H9 (cell line): ENCODE measurements around the gene ATP6AP1. TPM values are rescaled to one million over a fixed set of nuclear protein-coding genes. Genes with fewer than 3 reads are reported as not detected.
A peak's percentile ranks its signal among the peaks of the same experiment; 100 is the strongest.

Experiments
- DNase-seq: peaks from one replicate; pipeline ENCODE4 v3.0.0-alpha.2; 2017
- H2AFZ ChIP-seq: one replicate; pipeline ENCODE4 v1.6.1; 2013; ENCODE audit warnings: mild to moderate bottlenecking, low read length, control low read depth, moderate library complexity
- H2AK5ac ChIP-seq: 2 replicates; pipeline ENCODE4 v1.6.1; 2013; ENCODE audit warnings: low read length, control low read depth, mixed read lengths; ENCODE audit not compliant: insufficient read length
- H2BK120ac ChIP-seq: one replicate; pipeline ENCODE4 v1.6.1; 2013; ENCODE audit warnings: low read depth, mild to moderate bottlenecking, low read length, control low read depth, inconsistent platforms; ENCODE audit not compliant: poor library complexity, severe bottlenecking
- H2BK12ac ChIP-seq: 2 replicates; pipeline ENCODE4 v1.6.1; 2013; ENCODE audit warnings: low read length, control low read depth, mixed read lengths, low read depth; ENCODE audit not compliant: insufficient read length
- H2BK15ac ChIP-seq: 2 replicates; pipeline ENCODE4 v1.6.1; 2013; ENCODE audit warnings: low read depth, low read length, control low read depth
- H2BK20ac ChIP-seq: one replicate; pipeline ENCODE4 v1.6.1; 2013; ENCODE audit warnings: low read depth, mild to moderate bottlenecking, low read length, control low read depth, inconsistent platforms; ENCODE audit not compliant: poor library complexity, severe bottlenecking
- H2BK5ac ChIP-seq: 2 replicates; pipeline ENCODE4 v1.6.1; 2013; ENCODE audit warnings: low read length, control low read depth, mixed read lengths; ENCODE audit not compliant: insufficient read length
- H3K14ac ChIP-seq: 2 replicates; pipeline ENCODE4 v1.6.1; 2013; ENCODE audit warnings: low read length, control low read depth; ENCODE audit not compliant: insufficient read depth
- H3K18ac ChIP-seq: 2 replicates; pipeline ENCODE4 v1.6.1; 2013; ENCODE audit warnings: low read depth, mild to moderate bottlenecking, mixed read lengths, low read length, control low read depth; ENCODE audit not compliant: insufficient read length
- H3K23ac ChIP-seq: 2 replicates; pipeline ENCODE4 v1.6.1; 2013; ENCODE audit warnings: low read length, control low read depth, mixed read lengths, low read depth; ENCODE audit not compliant: insufficient read length
- H3K23me2 ChIP-seq: 2 replicates; pipeline ENCODE4 v1.6.1; 2013; ENCODE audit warnings: low read depth, mild to moderate bottlenecking, mixed read lengths, low read length, control low read depth; ENCODE audit not compliant: insufficient read length, poor library complexity, severe bottlenecking
- H3K27ac ChIP-seq: 2 replicates; pipeline ENCODE4 v1.5.1; 2013; ENCODE audit warnings: low read length, control low read depth, mixed read lengths, low read depth; ENCODE audit not compliant: insufficient read length
- H3K27me3 ChIP-seq: 2 replicates; pipeline ENCODE4 v1.6.1; 2013; ENCODE audit warnings: low read length, control low read depth, inconsistent platforms; ENCODE audit not compliant: insufficient read depth
- H3K4ac ChIP-seq: 2 replicates; pipeline ENCODE4 v1.6.1; 2013; ENCODE audit warnings: low read depth, mild to moderate bottlenecking, control low read depth, inconsistent platforms, low read length, moderate library complexity
- H3K4me1 ChIP-seq: 2 replicates; pipeline ENCODE4 v1.6.1; 2013; ENCODE audit warnings: low read length, control low read depth, inconsistent platforms; ENCODE audit not compliant: insufficient read depth
- H3K4me2 ChIP-seq: 2 replicates; pipeline ENCODE4 v1.6.1; 2013; ENCODE audit warnings: low read length, control low read depth, mixed read lengths; ENCODE audit not compliant: insufficient read length, insufficient read depth
- H3K56ac ChIP-seq: 2 replicates; pipeline ENCODE4 v1.6.1; 2013; ENCODE audit warnings: low read depth, mild to moderate bottlenecking, mixed read lengths, low read length, control low read depth; ENCODE audit not compliant: insufficient read length
- H3K79me1 ChIP-seq: 2 replicates; pipeline ENCODE4 v1.6.1; 2013; ENCODE audit warnings: low read depth, mild to moderate bottlenecking, moderate library complexity, low read length, control low read depth, inconsistent platforms; ENCODE audit not compliant: insufficient read depth, poor library complexity, severe bottlenecking
- H3K79me2 ChIP-seq: 2 replicates; pipeline ENCODE4 v1.6.1; 2013; ENCODE audit warnings: low read length, control low read depth, inconsistent platforms; ENCODE audit not compliant: insufficient read depth
- H3K9ac ChIP-seq: 2 replicates; pipeline ENCODE4 v1.6.1; 2013; ENCODE audit warnings: low read length, control low read depth, mixed read lengths; ENCODE audit not compliant: insufficient read length; ENCODE audit errors: extremely low read depth
- H3K9me3 ChIP-seq: one replicate; pipeline ENCODE4 v1.6.1; 2013; ENCODE audit warnings: low read depth, low read length, inconsistent platforms; ENCODE audit not compliant: control insufficient read depth
- H3T11ph ChIP-seq: one replicate; pipeline ENCODE4 v1.6.1; 2013; ENCODE audit warnings: mild to moderate bottlenecking, low read length, control low read depth, inconsistent platforms
- H4K20me1 ChIP-seq: one replicate; pipeline ENCODE4 v1.6.1; 2013; ENCODE audit not compliant: control insufficient read depth, insufficient read length, insufficient read depth
- H4K5ac ChIP-seq: 2 replicates; pipeline ENCODE4 v1.6.1; 2013; ENCODE audit warnings: low read depth, mild to moderate bottlenecking, mixed read lengths, low read length, control low read depth; ENCODE audit not compliant: insufficient read length
- H4K8ac ChIP-seq: replicated peaks from 2 replicates; pipeline ENCODE4 v1.6.1; 2013; ENCODE audit warnings: low read length, control low read depth, mixed read lengths, low read depth; ENCODE audit not compliant: insufficient read length
- H4K91ac ChIP-seq: 2 replicates; pipeline ENCODE4 v1.6.1; 2013; ENCODE audit warnings: low read depth, mild to moderate bottlenecking, moderate library complexity, mixed read lengths, low read length, control low read depth; ENCODE audit not compliant: insufficient read length
- H3K27ac Mint-ChIP-seq, 3 experiments: 2 replicates in 2 of 3; 3 replicates in 1 of 3; pipeline ENCODE4 v1.8.0; 2020 to 2021; ENCODE audit warnings: mixed read lengths in 3 of 3, mild to moderate bottlenecking in 1 of 3, moderate library complexity in 1 of 3
- H3K27me3 Mint-ChIP-seq: 2 replicates; pipeline ENCODE4 v1.8.0; 2021; ENCODE audit warnings: low read depth, mild to moderate bottlenecking, moderate library complexity, mixed read lengths
- H3K36me3 Mint-ChIP-seq, 3 experiments: 2 replicates in 2 of 3; 3 replicates in 1 of 3; pipeline ENCODE4 v1.8.0; 2020 to 2021; ENCODE audit warnings: low read depth in 3 of 3, mixed read lengths in 3 of 3; ENCODE audit not compliant: insufficient read depth in 1 of 3
- H3K4me1 Mint-ChIP-seq, 2 experiments: 2 replicates each; pipeline ENCODE4 v1.8.0; 2020; ENCODE audit warnings: mixed read lengths in 2 of 2
- H3K4me3 Mint-ChIP-seq, 2 experiments: 2 replicates in 1 of 2; 3 replicates in 1 of 2; pipeline ENCODE4 v1.8.0; 2020 to 2021; ENCODE audit warnings: mild to moderate bottlenecking in 2 of 2, mixed read lengths in 2 of 2, moderate library complexity in 1 of 2
- H3K9me3 Mint-ChIP-seq, 2 experiments: 2 replicates in 1 of 2; 3 replicates in 1 of 2; pipeline ENCODE4 v1.8.0; 2020; ENCODE audit warnings: mild to moderate bottlenecking in 2 of 2, mixed read lengths in 2 of 2, moderate library complexity in 1 of 2
- WGBS: extraction: QIAGEN DNeasy Blood & Tissue Kit; methylation state at CpG from one replicate; pipeline ENCODE4 v1.1.7; 2013; ENCODE audit warnings: missing lambda C conversion rate, low lambda C conversion rate, mixed read lengths; ENCODE audit not compliant: insufficient read length; ENCODE audit errors: extremely low coverage; 5-methylcytosine and 5-hydroxymethylcytosine counted together
- microRNA-seq: library from miRNA; unstranded; fragments of <30 nt; microRNA quantifications from one replicate; pipeline ENCODE4, GENCODE V29; 2020; ENCODE audit warnings: borderline microRNAs expressed
- total RNA-seq: library from RNA; stranded (reverse); gene quantifications from 2 replicates; pipeline ENCODE4 v1.2.1, GENCODE V29; 2021
- TF ChIP-seq, protein P1 (sequence below): fragments of 200-600 bp; sonication (generic); conservative IDR thresholded peaks from 3 replicates; pipeline ENCODE4 v1.8.0; 2021; ENCODE audit warnings: antibody characterized with exemption, mild to moderate bottlenecking

The ATP6AP1 gene
- total RNA-seq, 1 experiment from 2014 or later = 45.6 TPM

- Histone ChIP-seq H3K9ac (no peak overlapping the region), H4K8ac (no peak overlapping the region), H2BK20ac (no peak overlapping the region), H2BK12ac (no peak overlapping the region), H4K91ac (no peak overlapping the region), H3K23ac (no peak overlapping the region), H2BK120ac (no peak overlapping the region), H3K56ac (no peak overlapping the region), H3K27ac (no peak overlapping the region), H3K79me2 (no peaks in the 10 kb centered on the region), H2AK5ac (no peak overlapping the region), H2AFZ (no peak overlapping the region), H3K79me1 (no peaks in the 10 kb centered on the region), H2BK5ac (no peak overlapping the region), H2BK15ac (no peak overlapping the region), H3K4me1 (no peaks in the 10 kb centered on the region; the same call in 1 of the 2 replicates), H3K14ac (no peak overlapping the region), H3K18ac (no peak overlapping the region), H3T11ph (no peak overlapping the region), H3K9me3 (peaks cover 53% of the 10 kb centered on the region), H3K23me2 (no peaks in the 10 kb centered on the region), H4K20me1 (no peaks in the 10 kb centered on the region), H4K5ac (no peak overlapping the region), H3K4ac (no peak overlapping the region), H3K4me2 (peak overlapping the region; percentile 20), H3K27me3 (no peaks in the 10 kb centered on the region)
- TF ChIP-seq, protein P1, sequence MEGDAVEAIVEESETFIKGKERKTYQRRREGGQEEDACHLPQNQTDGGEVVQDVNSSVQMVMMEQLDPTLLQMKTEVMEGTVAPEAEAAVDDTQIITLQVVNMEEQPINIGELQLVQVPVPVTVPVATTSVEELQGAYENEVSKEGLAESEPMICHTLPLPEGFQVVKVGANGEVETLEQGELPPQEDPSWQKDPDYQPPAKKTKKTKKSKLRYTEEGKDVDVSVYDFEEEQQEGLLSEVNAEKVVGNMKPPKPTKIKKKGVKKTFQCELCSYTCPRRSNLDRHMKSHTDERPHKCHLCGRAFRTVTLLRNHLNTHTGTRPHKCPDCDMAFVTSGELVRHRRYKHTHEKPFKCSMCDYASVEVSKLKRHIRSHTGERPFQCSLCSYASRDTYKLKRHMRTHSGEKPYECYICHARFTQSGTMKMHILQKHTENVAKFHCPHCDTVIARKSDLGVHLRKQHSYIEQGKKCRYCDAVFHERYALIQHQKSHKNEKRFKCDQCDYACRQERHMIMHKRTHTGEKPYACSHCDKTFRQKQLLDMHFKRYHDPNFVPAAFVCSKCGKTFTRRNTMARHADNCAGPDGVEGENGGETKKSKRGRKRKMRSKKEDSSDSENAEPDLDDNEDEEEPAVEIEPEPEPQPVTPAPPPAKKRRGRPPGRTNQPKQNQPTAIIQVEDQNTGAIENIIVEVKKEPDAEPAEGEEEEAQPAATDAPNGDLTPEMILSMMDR = no peak
- H3K36me3 Mint-ChIP-seq = peaks cover 3 to 28% (median 22%) of the 10 kb centered on the region in 3 experiments; a peak in 6 of 7 replicates
- H3K27me3 Mint-ChIP-seq = peaks cover 3% of the 10 kb centered on the region
- peaks cover 70 to 78% of the 10 kb centered on the region in 2 experiments for H3K9me3 Mint-ChIP-seq
- DNase-seq = no peak
- H3K4me1 Mint-ChIP-seq = peaks cover 6 to 15% of the 10 kb centered on the region in 2 experiments; a peak in 3 of 4 replicates
- no peak overlapping the region for H3K27ac Mint-ChIP-seq
- H3K4me3 Mint-ChIP-seq = peak overlapping the region in 1 of 2 experiments; percentile 52; a peak in 3 of 5 replicates
- no CpG with 5 or more reads among the region's 35 CpGs for WGBS
Measured at GRCh38 chrX:154486052-154486395, 57.5 kb downstream of the ATP6AP1 start.

Small RNA genes lying within 50 kb of the gene (microRNA-seq; reads per million reads assigned to microRNA genes)
- gene MIR6858 = not detected

Other genes with a start within 250 kb of the ATP6AP1 start
- gene OPN1MW, start 246.1 kb upstream of the ATP6AP1 start, total RNA-seq = not detected in 2 replicates
- not detected in 2 replicates for gene OPN1MW2, start 208.9 kb upstream of the ATP6AP1 start, total RNA-seq
- gene OPN1MW3, start 171.1 kb upstream of the ATP6AP1 start, total RNA-seq = not detected in 2 replicates
- not detected in 2 replicates for gene TEX28, start 133.6 kb upstream of the ATP6AP1 start, total RNA-seq
- gene TKTL1, start 132.9 kb upstream of the ATP6AP1 start, total RNA-seq = not detected in 2 replicates
- 946 and 957 TPM in 2 replicates for gene FLNA, start 54.0 kb upstream of the ATP6AP1 start, total RNA-seq
- gene EMD, start 49.4 kb upstream of the ATP6AP1 start, total RNA-seq = 113 and 115 TPM in 2 replicates
- gene RPL10, start 30.3 kb upstream of the ATP6AP1 start, total RNA-seq = 2,110 and 2,124 TPM in 2 replicates
- gene DNASE1L1, start 19.4 kb upstream of the ATP6AP1 start, total RNA-seq = 14.2 and 14.5 TPM in 2 replicates
- gene TAFAZZIN, start 17.1 kb upstream of the ATP6AP1 start, total RNA-seq = 24.7 and 25.5 TPM in 2 replicates
- gene GDI1, start 8.5 kb downstream of the ATP6AP1 start, total RNA-seq = 111 and 112 TPM in 2 replicates
- 56.7 and 57.4 TPM in 2 replicates for gene FAM50A, start 15.5 kb downstream of the ATP6AP1 start, total RNA-seq
- 36.3 and 45.5 TPM in 2 replicates for gene PLXNA3, start 29.6 kb downstream of the ATP6AP1 start, total RNA-seq
- gene LAGE3, start 50.6 kb downstream of the ATP6AP1 start, total RNA-seq = 32.1 and 32.5 TPM in 2 replicates
- 30.9 and 35.4 TPM in 2 replicates for gene UBL4A, start 57.9 kb downstream of the ATP6AP1 start, total RNA-seq
- gene SLC10A3, start 62.0 kb downstream of the ATP6AP1 start, total RNA-seq = 8.8 and 9.4 TPM in 2 replicates
- gene FAM3A, start 87.6 kb downstream of the ATP6AP1 start, total RNA-seq = 21.0 and 22.8 TPM in 2 replicates
- 68.7 and 70.5 TPM in 2 replicates for gene G6PD, start 118.2 kb downstream of the ATP6AP1 start, total RNA-seq
- 16.2 and 17.8 TPM in 2 replicates for gene IKBKG, start 118.9 kb downstream of the ATP6AP1 start, total RNA-seq
- gene CTAG1A, start 156.5 kb downstream of the ATP6AP1 start, total RNA-seq = not detected in 2 replicates
- gene CTAG1B, start 190.6 kb downstream of the ATP6AP1 start, total RNA-seq = not detected in 2 replicates
- gene CTAG2, start 224.9 kb downstream of the ATP6AP1 start, total RNA-seq = not detected in 2 replicates